Neural progenitor cell (in vitro differentiated cells): ENCODE data around the gene PCSK4. TPM values are rescaled to one million over a fixed set of nuclear protein-coding genes. Genes with fewer than 3 reads are reported as not detected.

ENCODE experiments used
- DNase-seq: peaks from one replicate; pipeline ENCODE4 v3.0.0-alpha.2; 2016; ENCODE audit warnings: low spot score
- H2AFZ ChIP-seq: fragments of 200-600 bp; sonication (generic); replicated peaks from 2 replicates; pipeline ENCODE4 v1.6.1; 2016; ENCODE audit warnings: antibody characterized with exemption
- H3F3A ChIP-seq: fragments of 200-600 bp; sonication (generic); 2 replicates; pipeline ENCODE4 v1.6.1; 2016; ENCODE audit warnings: antibody characterized with exemption, low read depth
- H3K27ac ChIP-seq: fragments of 200-600 bp; sonication (generic); 2 replicates; pipeline ENCODE4 v1.5.1; 2016; ENCODE audit warnings: mild to moderate bottlenecking
- H3K27me3 ChIP-seq: fragments of 200-600 bp; sonication (generic); 2 replicates; pipeline ENCODE4 v1.6.1; 2016; ENCODE audit warnings: mild to moderate bottlenecking, moderate library complexity
- H3K36me3 ChIP-seq: fragments of 200-600 bp; sonication (generic); 2 replicates; pipeline ENCODE4 v1.5.1; 2016
- H3K4me1 ChIP-seq: fragments of 200-600 bp; sonication (generic); 2 replicates; pipeline ENCODE4 v1.6.1; 2016; ENCODE audit warnings: mixed run types
- H3K4me2 ChIP-seq: fragments of 200-600 bp; sonication (generic); 2 replicates; pipeline ENCODE4 v1.6.1; 2016
- H3K4me3 ChIP-seq: fragments of 200-600 bp; sonication (generic); 2 replicates; pipeline ENCODE4 v1.5.1; 2016
- H3K79me2 ChIP-seq: fragments of 200-600 bp; sonication (generic); 2 replicates; pipeline ENCODE4 v1.6.1; 2016; ENCODE audit warnings: low read depth
- H3K9ac ChIP-seq: fragments of 200-600 bp; sonication (generic); 2 replicates; pipeline ENCODE4 v1.6.1; 2016
- H3K9me3 ChIP-seq: fragments of 200-600 bp; sonication (generic); 2 replicates; pipeline ENCODE4 v1.5.1; 2016; ENCODE audit warnings: low read depth
- H4K20me1 ChIP-seq: fragments of 200-600 bp; sonication (generic); 2 replicates; pipeline ENCODE4 v1.6.1; 2016; ENCODE audit warnings: low read depth
- H3K27ac Mint-ChIP-seq: 3 replicates; pipeline ENCODE4 v1.8.0; 2021; ENCODE audit warnings: mixed read lengths
- H3K27me3 Mint-ChIP-seq: 2 replicates; pipeline ENCODE4 v1.8.0; 2022; ENCODE audit warnings: low read depth, mild to moderate bottlenecking, inconsistent platforms, moderate library complexity, mixed read lengths; ENCODE audit not compliant: insufficient read depth
- H3K36me3 Mint-ChIP-seq: 3 replicates; pipeline ENCODE4 v1.8.0; 2021; ENCODE audit warnings: mixed read lengths
- H3K4me1 Mint-ChIP-seq: 3 replicates; pipeline ENCODE4 v1.8.0; 2021; ENCODE audit warnings: mixed read lengths
- H3K4me3 Mint-ChIP-seq: 3 replicates; pipeline ENCODE4 v1.8.0; 2021; ENCODE audit warnings: mild to moderate bottlenecking, moderate library complexity, mixed read lengths
- H3K9me3 Mint-ChIP-seq: 3 replicates; pipeline ENCODE4 v1.8.0; 2020; ENCODE audit warnings: mixed read lengths
- EZH2 ChIP-seq: fragments of 200-600 bp; sonication (generic); IDR thresholded peaks from 2 replicates; pipeline ENCODE4 v1.6.1; 2017; ENCODE audit warnings: antibody characterized with exemption, mild to moderate bottlenecking, moderate library complexity
- EZH2phosphoT487 ChIP-seq: fragments of 200-600 bp; sonication (generic); IDR thresholded peaks from 2 replicates; pipeline ENCODE4 v1.6.1; 2017; ENCODE audit warnings: antibody characterized with exemption
- total RNA-seq: library from RNA; depleted of rRNA; stranded (reverse); fragments of >200 nt; gene quantifications from 2 replicates; pipeline ENCODE4 v1.2.3, GENCODE V29; 2015; ENCODE audit warnings: low replicate concordance
- TF ChIP-seq, protein P1 (sequence below): fragments of 200-600 bp; sonication (generic); IDR thresholded peaks from 2 replicates; pipeline ENCODE4 v1.5.1; 2017; ENCODE audit warnings: antibody characterized with exemption, mild to moderate bottlenecking

The PCSK4 gene
- total RNA-seq, 1 donor from 2014 or later = 3.6 TPM

- Histone ChIP-seq H4K20me1 (peaks cover 88% of the 10 kb centered on the region), H3K27ac (no peak overlapping the region), H3K27me3 (peaks cover 72% of the 10 kb centered on the region), H2AFZ (no peak overlapping the region), H3K4me3 (no peak overlapping the region), H3F3A (peaks cover 6% of the 10 kb centered on the region), H3K36me3 (no peaks in the 10 kb centered on the region), H3K79me2 (no peaks in the 10 kb centered on the region), H3K9ac (no peak overlapping the region), H3K4me1 (no peaks in the 10 kb centered on the region), H3K9me3 (no peaks in the 10 kb centered on the region), H3K4me2 (no peak overlapping the region)
- peaks cover 20% of the 10 kb centered on the region for H3K27me3 Mint-ChIP-seq
- peaks cover 6% of the 10 kb centered on the region for H3K4me1 Mint-ChIP-seq
- no peak for TF ChIP-seq EZH2
- no peak for TF ChIP-seq EZH2phosphoT487
- TF ChIP-seq, protein P1, sequence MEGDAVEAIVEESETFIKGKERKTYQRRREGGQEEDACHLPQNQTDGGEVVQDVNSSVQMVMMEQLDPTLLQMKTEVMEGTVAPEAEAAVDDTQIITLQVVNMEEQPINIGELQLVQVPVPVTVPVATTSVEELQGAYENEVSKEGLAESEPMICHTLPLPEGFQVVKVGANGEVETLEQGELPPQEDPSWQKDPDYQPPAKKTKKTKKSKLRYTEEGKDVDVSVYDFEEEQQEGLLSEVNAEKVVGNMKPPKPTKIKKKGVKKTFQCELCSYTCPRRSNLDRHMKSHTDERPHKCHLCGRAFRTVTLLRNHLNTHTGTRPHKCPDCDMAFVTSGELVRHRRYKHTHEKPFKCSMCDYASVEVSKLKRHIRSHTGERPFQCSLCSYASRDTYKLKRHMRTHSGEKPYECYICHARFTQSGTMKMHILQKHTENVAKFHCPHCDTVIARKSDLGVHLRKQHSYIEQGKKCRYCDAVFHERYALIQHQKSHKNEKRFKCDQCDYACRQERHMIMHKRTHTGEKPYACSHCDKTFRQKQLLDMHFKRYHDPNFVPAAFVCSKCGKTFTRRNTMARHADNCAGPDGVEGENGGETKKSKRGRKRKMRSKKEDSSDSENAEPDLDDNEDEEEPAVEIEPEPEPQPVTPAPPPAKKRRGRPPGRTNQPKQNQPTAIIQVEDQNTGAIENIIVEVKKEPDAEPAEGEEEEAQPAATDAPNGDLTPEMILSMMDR = no peak
- H3K9me3 Mint-ChIP-seq = no peaks in the 10 kb centered on the region
- DNase-seq = no peak
- no peak overlapping the region for H3K4me3 Mint-ChIP-seq
- H3K36me3 Mint-ChIP-seq = peaks cover 17% of the 10 kb centered on the region
- H3K27ac Mint-ChIP-seq = no peak overlapping the region
Measured at GRCh38 chr19:1460033-1460995, 29.8 kb downstream of the PCSK4 start.

DNA sequence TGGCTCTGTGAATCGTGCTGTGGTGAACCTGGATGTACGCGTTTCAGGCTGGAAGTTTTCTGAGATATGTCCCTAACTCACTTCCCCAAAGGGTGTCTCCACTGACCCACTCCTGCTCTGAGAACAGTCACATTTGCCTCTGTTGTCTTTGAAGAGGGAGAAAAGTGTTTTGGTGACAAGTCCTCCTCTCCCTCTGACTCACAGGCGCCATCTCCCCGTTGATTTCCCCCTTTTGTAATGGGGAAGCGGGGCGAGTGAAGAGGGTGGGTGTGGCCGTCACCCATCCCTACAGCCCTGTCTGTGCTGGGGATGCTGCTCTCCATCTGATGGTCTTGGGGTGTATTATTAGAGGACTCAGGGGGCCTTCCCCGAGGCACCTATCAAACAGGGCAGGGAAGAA lies 30.7 kb downstream of the PCSK4 start:
- Mint-ChIP-seq H3K36me3 (peaks cover 17% of the 10 kb centered on the region), H3K4me1 (peaks cover 6% of the 10 kb centered on the region), H3K4me3 (no peak overlapping the region), H3K9me3 (no peaks in the 10 kb centered on the region), H3K27me3 (peaks cover 17% of the 10 kb centered on the region), H3K27ac (no peak overlapping the region)
- H3K4me3 ChIP-seq = no peak overlapping the region
- DNase-seq = no peak
- H3K9me3 ChIP-seq = no peaks in the 10 kb centered on the region
- H2AFZ ChIP-seq = no peak overlapping the region
- H3K4me1 ChIP-seq = no peaks in the 10 kb centered on the region
- H3K4me2 ChIP-seq = no peak overlapping the region
- no peak overlapping the region for H3K9ac ChIP-seq
- TF ChIP-seq EZH2 = no peak
- TF ChIP-seq, protein P1 = no peak
- TF ChIP-seq EZH2phosphoT487 = no peak
- H3F3A ChIP-seq = peaks cover 13% of the 10 kb centered on the region
- H4K20me1 ChIP-seq = peaks cover 85% of the 10 kb centered on the region
- H3K36me3 ChIP-seq = no peaks in the 10 kb centered on the region
- no peaks in the 10 kb centered on the region for H3K79me2 ChIP-seq
- no peak overlapping the region for H3K27ac ChIP-seq
- peaks cover 72% of the 10 kb centered on the region for H3K27me3 ChIP-seq

- no peaks in the 10 kb centered on the region for H3K36me3 ChIP-seq
- no peak overlapping the region for H3K9ac ChIP-seq
- peaks cover 72% of the 10 kb centered on the region for H3K27me3 ChIP-seq
- no peak overlapping the region for H3K27ac Mint-ChIP-seq
- H3K27ac ChIP-seq = no peak overlapping the region
- no peaks in the 10 kb centered on the region for H3K9me3 ChIP-seq
- peaks cover 14% of the 10 kb centered on the region for H3K27me3 Mint-ChIP-seq
- H2AFZ ChIP-seq = no peak overlapping the region
- peaks cover 17% of the 10 kb centered on the region for H3K36me3 Mint-ChIP-seq
- H3K9me3 Mint-ChIP-seq = no peaks in the 10 kb centered on the region
- peaks cover 83% of the 10 kb centered on the region for H4K20me1 ChIP-seq
- H3K4me3 Mint-ChIP-seq = no peak overlapping the region
- H3K4me2 ChIP-seq = no peak overlapping the region
- peaks cover 22% of the 10 kb centered on the region for H3F3A ChIP-seq
- no peak overlapping the region for H3K4me3 ChIP-seq
- H3K4me1 ChIP-seq = peaks cover 8% of the 10 kb centered on the region
- TF ChIP-seq EZH2 = no peak
- TF ChIP-seq EZH2phosphoT487 = no peak
- TF ChIP-seq, protein P1 = no peak
- H3K4me1 Mint-ChIP-seq = peaks cover 14% of the 10 kb centered on the region
- no peak for DNase-seq
- H3K79me2 ChIP-seq = no peaks in the 10 kb centered on the region
Measured at GRCh38 chr19:1457892-1458291, 32.3 kb downstream of the PCSK4 start.
